SK-N-MC (cell line): ENCODE data around the gene SLC39A11.

Source experiments
- EZH2 ChIP-seq: fragments of 200-600 bp; sonication (generic); IDR thresholded peaks from one replicate; pipeline ENCODE4 v1.6.1; 2017; ENCODE audit warnings: antibody characterized with exemption
- FOXP2 ChIP-seq: optimal IDR thresholded peaks from 2 replicates; pipeline ENCODE3; 2011; ENCODE audit warnings: mild to moderate bottlenecking, moderate library complexity; ENCODE audit not compliant: insufficient read depth; ENCODE audit errors: extremely low read length, control extremely low read depth
- POLR2AphosphoS5 ChIP-seq: IDR thresholded peaks from 2 replicates; pipeline ENCODE4 v1.6.1; 2012; ENCODE audit warnings: mild to moderate bottlenecking, low read depth, low read length, borderline replicate concordance

GRCh38 chr17:73096211-73096610, 3.7 kb upstream of the SLC39A11 start:
- TF ChIP-seq EZH2 (no peak), FOXP2 (no peak), POLR2AphosphoS5 (no peak)
